ENCODE measurements around the gene PRKAR2B.
"Not testable (repeated sequence)": the region's sequence is repeated elsewhere in the genome, so short reads cannot be mapped to it uniquely, and the experiment has no call there.

The PRKAR2B gene

DNA sequence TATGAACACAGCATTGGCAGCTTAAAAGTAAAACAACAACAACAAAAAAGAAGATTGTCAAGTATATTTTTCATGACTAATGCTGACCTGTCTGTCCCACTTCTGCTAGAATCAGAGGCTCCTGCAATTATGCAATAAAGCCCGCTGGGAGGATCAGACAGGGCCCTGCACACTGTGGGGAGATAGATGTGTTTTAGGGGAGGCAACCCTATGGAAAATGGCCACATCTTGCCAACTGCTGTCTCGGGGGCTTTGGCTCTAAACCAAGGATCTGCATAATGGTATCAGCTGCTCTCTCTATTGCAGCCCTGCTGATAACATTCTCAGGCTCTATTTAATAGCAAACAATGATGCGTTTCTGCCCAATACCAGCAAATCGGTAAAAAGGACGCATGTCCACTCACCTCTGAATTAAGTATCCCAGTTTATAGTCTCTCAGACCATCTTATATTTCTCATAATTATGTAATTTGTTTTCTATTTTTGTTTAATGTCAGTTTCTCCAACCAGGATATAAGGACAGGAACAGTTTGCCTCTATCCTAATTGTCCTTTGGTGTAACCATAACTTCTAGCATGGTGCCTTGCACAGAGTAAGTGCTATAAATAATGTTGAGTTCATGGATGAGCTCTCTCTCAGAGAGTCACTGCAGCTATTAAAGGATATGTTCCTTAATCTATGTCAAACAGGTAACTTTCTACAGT lies 15.3 kb upstream of the PRKAR2B start:
- no peak for DNase-seq

DNA sequence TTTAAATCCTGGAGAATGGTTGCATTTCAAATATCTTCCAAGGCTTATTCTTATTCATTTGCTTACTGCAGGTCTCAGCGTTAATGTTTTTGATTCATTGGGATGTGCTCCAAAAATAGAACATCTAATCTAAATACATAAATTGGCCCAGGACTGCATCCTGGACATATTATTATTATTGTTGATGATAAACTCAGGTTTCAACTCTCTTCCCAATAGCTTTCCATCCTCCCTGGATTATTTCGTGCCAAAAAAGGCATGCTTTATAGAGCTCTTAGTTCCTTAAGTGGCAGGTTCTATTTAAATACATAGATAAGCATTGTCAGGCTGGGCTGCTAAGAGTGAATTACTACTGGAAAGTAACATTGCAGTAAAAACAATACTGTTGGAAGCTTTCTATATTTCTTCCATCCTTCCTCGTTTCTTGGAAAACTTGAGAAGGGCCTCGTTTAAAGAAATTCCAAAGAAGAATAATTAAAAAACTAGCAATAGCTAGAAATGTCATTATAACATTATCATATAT lies 14.7 kb upstream of the PRKAR2B start:
- DNase-seq = no peak

DNA sequence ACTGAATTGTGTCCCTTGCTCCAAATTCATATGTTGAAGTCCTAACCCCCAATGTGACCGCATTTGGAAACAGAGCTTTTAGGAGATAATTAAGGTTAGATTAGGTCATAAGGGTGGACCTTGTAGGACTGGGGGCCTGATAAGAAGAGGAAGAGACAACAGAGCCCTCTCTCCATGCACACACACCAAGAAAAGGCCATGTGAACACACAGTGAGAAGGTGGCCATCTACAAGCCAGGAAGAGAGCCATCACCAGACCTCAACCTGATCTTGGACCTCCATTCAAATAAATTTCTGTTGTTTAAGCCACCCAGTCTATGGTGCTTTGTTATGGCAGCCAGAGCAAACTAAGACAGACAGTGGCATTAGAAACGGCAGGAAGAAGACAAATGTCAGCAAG lies 12.5 kb upstream of the PRKAR2B start:
- no peak for DNase-seq

DNA sequence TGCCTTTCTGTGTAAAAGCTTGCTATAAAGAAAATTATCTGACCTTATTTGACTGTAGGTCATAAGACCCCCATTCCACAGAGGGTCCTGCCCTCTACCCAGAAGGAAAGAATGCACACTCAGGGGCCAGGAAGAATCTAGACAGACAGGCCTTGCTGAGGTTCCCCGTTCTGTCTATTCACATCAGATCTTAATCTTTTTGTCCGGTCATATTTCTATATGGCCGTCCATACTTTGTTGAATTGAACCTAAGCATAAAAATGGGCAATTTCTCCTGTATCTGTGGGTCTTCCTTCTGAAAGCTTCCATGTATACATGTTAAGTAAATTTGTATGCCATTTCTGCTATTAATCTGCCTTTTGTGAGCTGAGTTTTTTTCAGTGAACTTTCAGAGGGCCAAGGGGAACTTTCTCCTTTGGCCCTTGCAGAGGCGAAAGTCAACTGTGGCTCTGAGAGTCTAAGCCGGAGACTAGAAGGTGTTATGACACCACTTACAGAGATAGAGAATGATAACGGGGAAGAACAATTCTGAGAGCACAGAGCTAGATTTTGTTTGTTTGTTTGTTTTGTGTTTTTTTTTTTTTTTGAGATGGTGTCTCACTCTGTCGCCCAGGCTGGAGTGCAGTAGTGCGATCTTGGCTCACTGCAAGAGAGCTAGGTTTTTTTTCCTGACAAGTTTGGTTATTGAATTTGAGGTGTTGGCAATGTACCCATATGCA lies 11.6 kb upstream of the PRKAR2B start:
- no peak for DNase-seq

DNA sequence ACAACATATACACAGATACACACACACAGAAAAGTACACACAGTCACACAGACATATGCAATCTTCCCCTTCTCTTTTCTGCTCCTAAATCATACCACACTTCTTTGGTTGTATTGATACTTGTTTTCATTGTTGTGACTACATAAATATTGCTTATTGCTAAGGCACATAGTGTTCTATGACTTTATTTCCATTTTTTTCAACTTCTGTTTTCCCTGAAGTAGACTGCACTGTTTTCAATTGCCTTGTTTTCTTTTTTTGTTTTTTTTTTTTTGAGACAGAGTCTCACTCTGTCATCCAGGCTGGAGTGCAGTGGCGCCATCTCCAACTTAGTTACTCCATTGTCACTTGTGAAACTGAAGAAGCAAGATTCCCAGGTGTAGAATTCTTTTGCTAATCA lies 10.0 kb upstream of the PRKAR2B start:
- DNase-seq = no peak

DNA sequence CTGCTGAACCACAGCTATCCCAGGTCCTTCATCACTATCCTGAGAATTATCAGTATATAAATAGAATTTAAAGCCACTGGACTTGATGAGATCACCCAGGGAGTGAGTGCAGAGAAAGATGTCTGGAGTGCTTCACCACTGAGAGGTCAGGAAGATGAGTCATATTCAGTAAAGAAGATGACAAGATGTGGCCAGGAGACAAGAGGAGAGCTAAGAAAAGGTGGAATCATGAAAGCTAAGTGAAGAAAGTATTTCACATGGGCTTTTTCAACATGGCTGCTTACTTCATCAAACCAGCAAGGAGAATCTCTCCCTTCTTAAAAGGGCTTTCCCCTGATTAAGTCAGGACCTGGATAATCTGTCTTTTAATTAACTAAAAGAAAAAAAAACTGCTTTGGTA lies 9.1 kb upstream of the PRKAR2B start:
- no peak for DNase-seq

DNA sequence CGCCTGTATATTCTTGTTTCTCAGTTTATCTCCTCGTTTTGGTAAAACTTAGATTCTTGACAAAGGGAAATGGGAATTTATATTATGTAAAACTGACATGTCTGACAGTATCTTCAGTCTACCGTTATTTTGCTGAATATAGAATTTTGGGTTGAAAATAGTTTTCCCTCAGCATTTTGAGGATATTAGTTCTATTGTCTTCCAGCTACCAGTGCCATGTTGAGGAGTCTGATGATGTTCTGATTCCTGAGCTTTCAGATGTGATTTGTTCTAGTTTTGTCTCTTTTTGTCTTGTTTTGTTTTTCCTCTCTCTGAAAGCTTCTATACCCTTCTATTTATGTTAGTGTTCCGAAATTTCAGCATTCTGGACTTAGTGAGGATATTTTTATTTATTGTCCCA lies 8.0 kb upstream of the PRKAR2B start:
- DNase-seq = no peak

DNA sequence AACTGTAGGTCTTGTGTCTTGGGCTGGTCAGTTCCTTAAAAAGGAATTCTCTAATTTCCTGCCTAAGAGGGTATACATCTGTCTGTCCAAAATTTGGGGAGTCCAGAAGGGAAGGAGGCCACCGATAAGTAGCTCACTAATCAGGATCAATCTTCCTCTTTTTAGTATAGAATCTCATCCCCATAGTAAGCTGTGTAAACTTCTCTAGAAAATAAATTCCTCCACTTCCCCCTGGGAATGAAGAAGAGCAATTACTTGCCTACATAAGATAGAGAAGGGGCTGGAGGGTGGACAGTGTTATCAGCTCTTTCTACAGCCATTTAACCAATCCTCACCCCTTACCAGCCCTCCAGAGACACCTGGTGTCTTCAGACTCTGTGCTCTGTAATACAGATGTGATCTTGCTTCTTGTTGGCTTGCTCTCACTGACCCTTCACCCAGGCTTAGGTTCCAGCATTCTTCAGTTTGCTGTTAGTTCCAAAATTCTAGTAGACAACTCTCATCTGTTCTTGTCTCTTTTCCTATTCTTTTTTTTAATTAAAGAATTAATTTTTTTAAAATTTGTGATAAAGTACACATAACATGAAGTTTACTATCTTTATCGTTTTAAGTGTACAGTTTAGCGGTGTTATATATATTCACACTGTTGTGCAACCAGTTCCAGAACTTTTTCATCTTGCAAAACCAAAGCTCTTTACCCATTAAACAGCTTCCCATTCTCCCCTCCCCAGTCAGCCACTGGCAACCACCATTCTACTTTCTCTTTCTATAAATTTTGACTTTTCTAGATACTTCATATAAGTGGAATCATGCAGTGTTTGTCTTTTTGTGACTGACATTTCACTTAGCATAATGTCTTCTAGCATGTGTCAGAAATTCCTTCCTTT lies 6.5 kb upstream of the PRKAR2B start:
- no peak for DNase-seq

DNA sequence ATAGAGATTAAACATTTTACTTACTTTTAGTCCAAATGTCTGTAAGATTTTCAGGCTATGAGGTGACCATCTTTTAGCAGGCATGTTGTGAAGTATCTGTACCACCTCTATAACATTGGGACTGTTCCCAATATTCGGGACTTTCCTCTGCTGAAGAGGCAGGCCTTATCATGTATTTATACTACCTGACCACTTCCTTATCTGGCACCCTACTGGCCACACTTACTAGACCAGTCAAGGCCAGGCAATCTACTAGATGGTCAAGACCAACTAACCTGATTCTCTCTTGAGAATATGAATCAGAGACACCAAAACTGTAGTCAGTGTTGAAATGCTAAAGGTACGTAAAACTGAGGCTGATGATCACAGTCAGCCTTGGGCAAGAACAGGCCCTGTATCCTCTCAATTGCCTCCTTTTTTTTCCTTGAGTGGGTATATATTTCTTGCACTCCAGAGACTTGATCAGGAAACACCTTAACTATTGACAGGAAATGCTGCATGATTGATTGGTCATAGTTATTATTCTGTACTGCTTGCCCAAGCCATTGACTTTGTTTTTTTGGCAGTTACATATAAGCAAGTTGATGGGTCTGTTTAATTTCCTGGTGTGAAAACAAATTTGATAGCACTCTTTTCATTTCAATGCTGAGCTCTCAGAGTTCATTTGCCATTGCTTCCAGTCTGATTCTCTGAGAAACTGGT lies 5.2 kb upstream of the PRKAR2B start:
- no peak for DNase-seq

DNA sequence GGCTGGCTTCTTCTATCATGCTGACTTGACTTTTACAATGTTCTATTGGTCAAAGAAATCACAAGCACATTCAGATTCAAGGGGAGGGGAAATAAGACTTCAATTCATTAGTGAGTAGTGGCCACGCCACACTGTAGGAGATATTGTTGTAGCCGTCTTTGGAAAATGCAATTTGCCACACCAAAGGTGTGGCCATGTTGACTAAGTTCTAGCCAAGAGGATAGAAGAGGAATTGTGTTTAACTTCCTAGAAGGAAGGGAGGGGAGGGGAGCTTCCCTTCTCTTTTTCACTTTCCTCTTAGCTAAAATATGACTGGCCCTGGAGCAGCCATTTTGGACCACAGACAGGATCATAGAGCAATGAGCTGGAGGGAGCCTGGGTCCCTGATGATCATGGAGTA lies 3.4 kb upstream of the PRKAR2B start:
- no peak for DNase-seq

DNA sequence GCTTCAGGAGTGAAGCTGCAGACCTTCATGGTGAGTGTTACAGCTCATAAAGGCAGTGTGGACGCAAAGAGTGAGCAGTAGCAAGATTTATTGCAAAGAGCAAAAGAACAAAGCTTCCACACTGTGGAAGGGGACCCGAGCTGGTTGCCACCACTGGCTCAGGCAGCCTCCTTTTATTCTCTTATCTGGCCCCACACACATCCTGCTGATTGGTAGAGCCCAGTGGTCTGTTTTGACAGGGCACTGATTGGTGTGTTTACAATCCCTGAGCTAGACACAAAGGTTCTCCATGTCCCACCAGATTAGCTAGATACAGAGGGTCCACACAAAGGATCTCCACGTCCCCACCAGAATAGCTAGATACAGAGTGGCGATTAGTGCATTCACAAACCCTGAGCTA lies 2.7 kb upstream of the PRKAR2B start:
- not testable (repeated sequence) for DNase-seq

DNA sequence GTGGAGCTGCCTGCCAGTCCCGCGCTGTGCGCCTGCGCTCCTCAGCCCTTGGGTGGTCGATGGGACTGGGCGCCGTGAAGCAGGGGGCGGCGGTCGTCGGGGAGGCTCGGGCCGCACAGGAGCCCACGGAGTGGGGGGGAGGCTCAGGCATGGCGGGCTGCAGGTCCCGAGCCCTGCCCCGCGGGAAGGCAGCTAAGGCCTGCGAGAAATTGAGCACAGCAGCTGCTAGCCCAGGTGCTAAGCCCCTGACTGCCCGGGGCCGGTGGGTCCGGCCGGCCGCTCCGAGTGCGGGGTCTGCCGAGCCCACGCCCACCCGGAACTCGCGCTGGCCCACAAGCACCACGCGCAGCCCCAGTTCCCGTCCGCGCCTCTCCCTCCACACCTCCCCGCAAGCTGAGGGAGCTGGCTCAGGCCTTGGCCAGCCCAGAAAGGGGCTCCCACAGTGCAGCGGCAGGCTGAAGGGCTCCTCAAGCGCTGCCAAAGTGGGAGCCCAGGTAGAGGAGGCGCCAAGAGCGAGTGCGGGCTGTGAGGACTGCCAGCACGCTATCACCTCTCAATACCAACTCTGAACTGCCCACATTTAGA lies 2.1 kb upstream of the PRKAR2B start:
- DNase-seq = not testable (repeated sequence)

DNA sequence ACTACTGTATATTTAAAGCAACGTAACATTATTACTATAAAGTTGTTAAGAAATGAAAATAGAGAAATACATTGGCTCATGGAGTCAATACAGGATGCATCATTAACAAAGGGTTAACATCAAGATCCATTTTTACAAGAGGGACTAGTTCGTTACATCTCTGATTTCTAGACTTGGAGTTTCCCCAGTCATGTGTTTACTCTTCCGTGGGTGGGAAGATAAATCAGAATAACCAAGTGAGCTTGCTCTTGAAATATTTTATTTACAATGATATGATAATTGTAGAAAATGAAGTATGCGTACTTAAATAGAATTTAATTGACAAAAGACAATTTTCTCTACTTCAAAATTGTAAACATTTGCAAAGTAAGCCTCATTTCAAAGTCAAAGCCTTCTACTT lies 1.0 kb upstream of the PRKAR2B start:
- DNase-seq = no peak

DNA sequence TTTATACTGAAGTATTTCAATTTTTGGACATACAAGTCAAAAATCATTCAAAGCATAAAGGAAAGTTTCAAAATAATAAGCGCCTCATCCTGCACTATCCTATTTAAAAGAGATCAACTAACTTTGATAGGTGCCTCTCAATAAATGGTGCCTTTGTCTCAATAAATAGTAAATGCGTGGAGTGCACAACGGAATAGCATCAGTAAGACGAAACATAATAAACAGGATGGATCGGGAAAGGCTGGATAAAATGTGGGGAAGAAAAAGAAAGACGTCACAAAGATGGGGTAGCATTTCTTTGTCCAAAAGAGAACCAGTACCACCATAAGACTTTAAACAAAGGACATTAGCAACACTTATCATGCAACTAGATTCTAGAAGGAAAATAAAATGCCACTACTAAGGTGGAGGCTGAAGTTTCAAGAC lies 571 bp upstream of the PRKAR2B start:
- DNase-seq = no peak

DNA sequence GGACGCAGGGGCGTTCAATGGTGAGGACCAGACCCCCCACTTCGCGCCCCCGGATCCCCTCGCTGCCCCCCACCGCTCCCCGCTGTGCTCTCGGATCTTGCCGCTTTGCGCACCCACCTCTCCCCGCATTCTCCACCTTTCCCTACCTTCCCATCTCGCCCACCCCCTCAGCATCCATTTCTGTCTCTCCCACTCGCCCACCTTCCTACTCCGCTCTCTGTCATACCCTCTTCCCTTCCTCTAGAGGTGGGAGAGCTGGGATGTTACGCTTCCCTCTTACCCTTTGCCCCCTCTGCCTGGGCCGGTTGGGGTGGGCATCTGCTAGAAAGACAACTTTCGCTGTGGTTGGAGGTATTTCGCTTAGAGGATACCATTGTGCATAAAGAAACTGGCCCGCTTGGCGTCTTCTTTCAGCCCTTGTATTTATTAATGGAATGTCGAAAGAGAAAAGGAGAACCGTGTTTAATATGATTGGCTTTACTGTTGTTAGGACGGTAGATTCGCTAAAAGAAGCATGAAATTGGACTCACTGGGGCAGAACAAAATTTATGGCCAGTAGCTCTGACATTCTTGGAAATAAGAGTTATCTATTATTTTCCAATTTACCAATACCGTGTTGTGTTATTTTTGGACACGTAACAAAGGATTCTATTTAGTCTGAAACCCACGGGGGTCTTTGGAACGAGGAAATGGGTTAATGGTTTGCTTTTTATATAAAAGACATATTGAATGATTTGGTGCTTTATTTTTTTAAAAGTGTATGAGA lies 873 bp downstream of the PRKAR2B start:
- DNase-seq = peak; percentile 7

DNA sequence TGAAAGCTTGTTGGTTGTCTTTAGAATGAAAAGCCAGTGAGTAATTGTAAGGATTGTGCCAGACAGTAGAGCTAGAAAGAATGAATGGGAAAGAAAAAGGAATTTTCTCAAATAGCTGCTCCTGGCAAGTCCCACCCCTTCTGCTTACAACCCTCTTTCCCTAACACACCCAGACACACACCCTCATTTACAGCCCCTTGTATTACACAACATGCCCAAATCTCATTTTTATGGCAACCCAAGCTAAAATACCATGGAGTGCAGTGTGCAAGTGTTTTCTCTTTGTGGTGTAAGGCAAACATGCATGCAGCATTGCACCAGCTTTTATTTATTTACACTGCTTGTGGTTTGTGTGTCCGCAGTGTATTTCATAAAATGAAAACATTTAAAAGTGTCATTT lies 1.5 kb downstream of the PRKAR2B start:
- peak; percentile 4 for DNase-seq

DNA sequence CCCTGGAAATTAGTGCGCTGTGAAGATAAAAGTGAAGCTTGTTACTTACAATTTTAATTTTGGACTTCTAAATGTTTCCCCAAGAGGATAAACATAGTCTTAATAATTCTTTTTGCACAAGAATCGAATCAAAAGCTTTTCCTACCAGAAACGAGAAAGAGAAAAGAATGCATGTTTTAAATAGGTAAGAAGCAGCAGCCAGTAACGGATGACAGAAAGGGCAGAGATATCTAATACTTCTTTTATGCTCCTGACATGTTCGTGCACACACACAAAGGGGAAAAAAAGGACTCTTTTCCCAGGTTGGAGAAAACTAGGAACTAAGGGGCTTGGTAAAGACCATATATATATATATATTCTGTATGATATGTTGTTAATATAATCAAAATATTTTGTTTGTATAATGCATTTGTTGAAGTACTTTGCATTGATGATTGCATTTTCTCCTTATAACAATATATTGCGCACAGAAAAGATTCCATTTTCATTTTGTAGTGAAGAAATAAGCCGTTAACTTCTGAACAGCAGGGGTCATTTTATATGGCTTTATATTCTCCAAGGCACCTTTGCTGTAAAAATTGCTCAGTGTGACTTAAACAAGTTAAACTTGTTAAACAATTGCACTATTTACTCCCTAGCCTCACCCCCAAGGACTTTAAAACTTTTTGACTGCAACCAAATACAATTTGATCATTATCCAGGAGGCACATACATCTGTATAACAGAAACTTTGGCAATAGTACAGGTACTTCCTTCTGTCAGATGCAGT lies 2.2 kb downstream of the PRKAR2B start:
- DNase-seq = no peak

DNA sequence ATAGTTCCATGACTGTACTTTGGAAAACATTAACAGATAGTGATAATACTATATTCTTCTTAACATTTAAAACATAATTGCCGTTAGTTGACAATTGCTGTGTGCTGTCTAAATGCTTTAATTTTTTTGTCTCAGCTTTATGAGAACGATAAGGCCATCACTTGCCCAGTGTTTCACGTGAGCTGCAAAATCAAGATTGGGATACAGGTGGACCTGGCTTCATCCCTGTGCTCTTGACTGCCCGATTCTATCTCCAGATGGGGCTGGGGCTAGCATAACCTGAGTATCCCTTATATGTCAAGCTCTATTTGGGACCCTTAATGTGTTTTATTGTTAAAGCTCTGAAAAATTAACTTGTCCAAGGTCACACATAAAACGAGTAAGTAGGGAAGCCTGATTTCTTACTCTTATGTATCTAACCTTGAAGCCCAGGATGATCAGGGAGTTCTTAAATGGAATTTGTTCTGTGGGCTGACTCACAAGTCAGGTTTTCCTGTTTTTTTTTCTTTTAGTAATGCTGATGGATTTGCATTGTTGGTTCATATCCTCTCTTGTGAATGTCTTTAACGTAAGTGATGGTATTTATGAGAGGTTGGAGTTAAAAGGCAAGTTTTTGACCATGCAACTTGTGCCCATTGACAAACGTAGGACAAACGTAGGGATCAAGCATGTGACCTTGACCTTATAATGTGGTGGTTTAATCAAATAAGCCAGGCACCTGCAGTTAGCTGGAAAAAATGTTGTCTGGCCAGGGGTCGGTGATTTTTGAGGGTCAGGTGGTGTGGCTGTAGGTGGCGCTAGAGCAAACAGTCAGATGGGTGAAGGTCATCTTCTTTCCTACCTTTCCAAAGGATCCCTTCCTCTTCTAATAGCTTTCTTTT lies 3.6 kb downstream of the PRKAR2B start:
- no peak for DNase-seq

DNA sequence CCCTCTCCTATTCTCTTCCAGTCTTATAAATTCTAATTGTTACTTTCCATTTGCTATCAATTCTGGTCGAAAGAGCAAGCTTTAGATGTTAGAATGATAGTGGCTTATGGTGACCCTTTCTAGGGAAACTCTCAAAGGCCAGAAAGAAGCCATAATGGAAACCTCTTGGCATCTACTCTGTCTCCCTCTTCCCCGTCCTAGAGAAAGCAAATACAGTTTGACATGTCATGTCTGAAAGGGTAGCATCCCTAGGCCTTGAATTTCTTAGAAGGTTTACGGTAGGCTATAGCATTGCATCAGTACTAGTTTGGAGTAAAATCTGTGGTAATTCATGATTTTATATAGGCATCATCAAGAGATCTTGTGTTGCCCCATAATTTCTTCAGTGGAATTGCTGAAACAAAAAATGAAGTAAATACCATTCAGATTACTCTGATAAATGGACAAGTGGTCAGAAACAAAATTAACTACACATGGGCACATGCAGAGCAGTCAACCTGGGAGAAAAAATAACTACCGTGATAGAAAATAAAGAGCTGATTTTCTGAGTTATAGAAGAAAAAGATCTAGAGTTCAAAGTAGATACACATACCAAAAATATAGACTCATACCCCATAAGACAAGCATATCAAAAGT lies 4.4 kb downstream of the PRKAR2B start:
- no peak for DNase-seq

Data from NCI-H748 treated with DMSO at 0.1 percent for 48 hours (cell line).